Measurements from ENCODE around the gene JMJD1C. TPM values are rescaled to one million over a fixed set of nuclear protein-coding genes. Genes with fewer than 3 reads are reported as not detected.
"Not testable (repeated sequence)": the region's sequence is repeated elsewhere in the genome, so short reads cannot be mapped to it uniquely, and the experiment has no call there.

The JMJD1C gene
- total RNA-seq, 1 experiment from 2014 or later: 108 TPM

- H3K36me3 ChIP-seq (replicated peaks; ENCODE audit: control insufficient read depth, insufficient read depth, low read length); DNase-seq; H3K4me3 ChIP-seq (ENCODE audit: insufficient read depth, low read depth, low read length); H3K27me3 ChIP-seq (ENCODE audit: control insufficient read depth, insufficient read depth, low read length): not testable (repeated sequence)
Observed at GRCh38 chr10:63492317-63492690, 26.5 kb upstream of the JMJD1C start.

- no peaks in the 10 kb centered on the region for H3K36me3 ChIP-seq (replicated peaks; ENCODE audit: control insufficient read depth, insufficient read depth, low read length)
- DNase-seq: no peak
- H3K27me3 ChIP-seq (ENCODE audit: control insufficient read depth, insufficient read depth, low read length): no peaks in the 10 kb centered on the region
- no peak overlapping the region for H3K4me3 ChIP-seq (ENCODE audit: insufficient read depth, low read depth, low read length)
Observed at GRCh38 chr10:63491588-63492316, 26.0 kb upstream of the JMJD1C start.

- no peak overlapping the region for H3K4me3 ChIP-seq (ENCODE audit: insufficient read depth, low read depth, low read length)
- no peaks in the 10 kb centered on the region for H3K27me3 ChIP-seq (ENCODE audit: control insufficient read depth, insufficient read depth, low read length)
- no peak for DNase-seq
- H3K36me3 ChIP-seq (replicated peaks; ENCODE audit: control insufficient read depth, insufficient read depth, low read length): no peaks in the 10 kb centered on the region
Observed at GRCh38 chr10:63489838-63490237, 24.1 kb upstream of the JMJD1C start.

- no peak for DNase-seq
- no peaks in the 10 kb centered on the region for H3K27me3 ChIP-seq (ENCODE audit: control insufficient read depth, insufficient read depth, low read length)
- H3K4me3 ChIP-seq (ENCODE audit: insufficient read depth, low read depth, low read length): no peak overlapping the region
- no peaks in the 10 kb centered on the region for H3K36me3 ChIP-seq (replicated peaks; ENCODE audit: control insufficient read depth, insufficient read depth, low read length)
Observed at GRCh38 chr10:63487990-63488389, 22.2 kb upstream of the JMJD1C start.

- Histone ChIP-seq H3K4me3 (ENCODE audit: insufficient read depth, low read depth, low read length) (no peak overlapping the region), H3K27me3 (ENCODE audit: control insufficient read depth, insufficient read depth, low read length) (no peaks in the 10 kb centered on the region), H3K36me3 (replicated peaks; ENCODE audit: control insufficient read depth, insufficient read depth, low read length) (no peaks in the 10 kb centered on the region)
- no peak for DNase-seq
Observed at GRCh38 chr10:63483983-63484382, 18.2 kb upstream of the JMJD1C start.

GRCh38 chr10:63481815-63482421 is 16.1 kb upstream of the JMJD1C start:
- no peak overlapping the region for H3K4me3 ChIP-seq (ENCODE audit: insufficient read depth, low read depth, low read length)

GRCh38 chr10:63480237-63480636 is 14.5 kb upstream of the JMJD1C start:
- H3K27me3 ChIP-seq (ENCODE audit: control insufficient read depth, insufficient read depth, low read length): no peaks in the 10 kb centered on the region
- H3K36me3 ChIP-seq (replicated peaks; ENCODE audit: control insufficient read depth, insufficient read depth, low read length): no peaks in the 10 kb centered on the region
- H3K4me3 ChIP-seq (ENCODE audit: insufficient read depth, low read depth, low read length): no peak overlapping the region
- DNase-seq: no peak

More at GRCh38 chr10:63481815-63482421, 16.1 kb upstream of the JMJD1C start:
- Histone ChIP-seq H3K36me3 (replicated peaks; ENCODE audit: control insufficient read depth, insufficient read depth, low read length) (no peaks in the 10 kb centered on the region), H3K27me3 (ENCODE audit: control insufficient read depth, insufficient read depth, low read length) (no peaks in the 10 kb centered on the region)
- DNase-seq: no peak

- Histone ChIP-seq H3K36me3 (replicated peaks; ENCODE audit: control insufficient read depth, insufficient read depth, low read length) (no peaks in the 10 kb centered on the region), H3K27me3 (ENCODE audit: control insufficient read depth, insufficient read depth, low read length) (no peaks in the 10 kb centered on the region), H3K4me3 (ENCODE audit: insufficient read depth, low read depth, low read length) (no peak overlapping the region)
- DNase-seq: peak; percentile 36
Observed at GRCh38 chr10:63478564-63478963, 12.8 kb upstream of the JMJD1C start.

- H3K4me3 ChIP-seq (ENCODE audit: insufficient read depth, low read depth, low read length): no peak overlapping the region
- no peak for DNase-seq
- no peaks in the 10 kb centered on the region for H3K36me3 ChIP-seq (replicated peaks; ENCODE audit: control insufficient read depth, insufficient read depth, low read length)
- no peaks in the 10 kb centered on the region for H3K27me3 ChIP-seq (ENCODE audit: control insufficient read depth, insufficient read depth, low read length)
Observed at GRCh38 chr10:63477927-63478326, 12.2 kb upstream of the JMJD1C start.

- Histone ChIP-seq H3K4me3 (ENCODE audit: insufficient read depth, low read depth, low read length) (no peak overlapping the region), H3K36me3 (replicated peaks; ENCODE audit: control insufficient read depth, insufficient read depth, low read length) (no peaks in the 10 kb centered on the region)
- no peak for DNase-seq
Observed at GRCh38 chr10:63474488-63474887, 8.7 kb upstream of the JMJD1C start.

GRCh38 chr10:63470928-63471327 is 5.2 kb upstream of the JMJD1C start:
- no peaks in the 10 kb centered on the region for H3K27me3 ChIP-seq (ENCODE audit: control insufficient read depth, insufficient read depth, low read length)
- H3K36me3 ChIP-seq (replicated peaks; ENCODE audit: control insufficient read depth, insufficient read depth, low read length): no peaks in the 10 kb centered on the region
- H3K4me3 ChIP-seq (ENCODE audit: insufficient read depth, low read depth, low read length): no peak overlapping the region
- DNase-seq: no peak

More at GRCh38 chr10:63474488-63474887, 8.7 kb upstream of the JMJD1C start:
- no peaks in the 10 kb centered on the region for H3K27me3 ChIP-seq (ENCODE audit: control insufficient read depth, insufficient read depth, low read length)

GRCh38 chr10:63468947-63469346 is 3.2 kb upstream of the JMJD1C start:
- H3K4me3 ChIP-seq (ENCODE audit: insufficient read depth, low read depth, low read length): no peak overlapping the region
- no peaks in the 10 kb centered on the region for H3K36me3 ChIP-seq (replicated peaks; ENCODE audit: control insufficient read depth, insufficient read depth, low read length)
- no peaks in the 10 kb centered on the region for H3K27me3 ChIP-seq (ENCODE audit: control insufficient read depth, insufficient read depth, low read length)
- DNase-seq: no peak

- no peak overlapping the region for H3K4me3 ChIP-seq (ENCODE audit: insufficient read depth, low read depth, low read length)
Observed at GRCh38 chr10:63467841-63468240, 2.1 kb upstream of the JMJD1C start.

GRCh38 chr10:63466144-63466935 is 563 bp upstream of the JMJD1C start:
- no peak for DNase-seq
- Histone ChIP-seq H3K36me3 (replicated peaks; ENCODE audit: control insufficient read depth, insufficient read depth, low read length) (no peaks in the 10 kb centered on the region), H3K4me3 (ENCODE audit: insufficient read depth, low read depth, low read length) (peak overlapping the region; percentile 93), H3K27me3 (ENCODE audit: control insufficient read depth, insufficient read depth, low read length) (no peaks in the 10 kb centered on the region)

More at GRCh38 chr10:63467841-63468240, 2.1 kb upstream of the JMJD1C start:
- H3K36me3 ChIP-seq (replicated peaks; ENCODE audit: control insufficient read depth, insufficient read depth, low read length): no peaks in the 10 kb centered on the region
- no peaks in the 10 kb centered on the region for H3K27me3 ChIP-seq (ENCODE audit: control insufficient read depth, insufficient read depth, low read length)
- DNase-seq: no peak
